Lung (tissue), 12 donors: ENCODE data around the gene ZFP36L1. TPM values are rescaled to one million over a fixed set of nuclear protein-coding genes. Genes with fewer than 3 reads are reported as not detected.

Experiments
- ATAC-seq: fragments of 200-7000 bp; cut with Tn5 transposase; one replicate; pipeline ENCODE4 v1.9.1; 2020; ENCODE audit warnings: moderate number of reproducible peaks; ENCODE audit not compliant: insufficient read depth, low FRiP score
- DNase-seq, 3 donors: peaks; one replicate each; pipeline ENCODE4 v3.0.0-alpha.2; 2013 to 2017
- H3K27ac ChIP-seq, 2 donors: one replicate each; pipeline ENCODE4 v1.5.1; 2013; ENCODE audit warnings: mild to moderate bottlenecking in 2 of 2, moderate library complexity in 2 of 2, control low read depth in 1 of 2, inconsistent platforms in 1 of 2, low read depth in 1 of 2, low read length in 1 of 2
- H3K27me3 ChIP-seq, 3 donors: one replicate each; pipeline ENCODE4 v1.5.1; 2013; ENCODE audit warnings: low read length in 2 of 3; ENCODE audit not compliant: control insufficient read depth in 3 of 3, insufficient read depth in 3 of 3
- H3K36me3 ChIP-seq, 4 donors: one replicate each; pipeline ENCODE4 v1.5.1; 2013; ENCODE audit warnings: low read length in 4 of 4, mild to moderate bottlenecking in 1 of 4, moderate library complexity in 1 of 4; ENCODE audit not compliant: control insufficient read depth in 4 of 4, insufficient read depth in 4 of 4
- H3K4me1 ChIP-seq, 5 donors: one replicate each; pipeline ENCODE4 v1.5.1; 2013; ENCODE audit warnings: low read length in 5 of 5, mild to moderate bottlenecking in 2 of 5, moderate library complexity in 1 of 5; ENCODE audit not compliant: control insufficient read depth in 5 of 5, insufficient read depth in 5 of 5
- H3K4me3 ChIP-seq: one replicate; pipeline ENCODE4 v1.5.1; 2013; ENCODE audit warnings: mild to moderate bottlenecking, control low read depth, moderate library complexity
- H3K9ac ChIP-seq, 2 donors: one replicate each; pipeline ENCODE4 v1.5.1; 2013; ENCODE audit warnings: low read length in 2 of 2, control low read depth in 1 of 2; ENCODE audit not compliant: insufficient read depth in 1 of 2
- H3K9me3 ChIP-seq, 4 donors: one replicate each; pipeline ENCODE4 v1.5.1; 2013; ENCODE audit warnings: low read length in 3 of 4, mild to moderate bottlenecking in 1 of 4, moderate library complexity in 1 of 4; ENCODE audit not compliant: control insufficient read depth in 4 of 4, insufficient read depth in 3 of 4
- CTCF ChIP-seq: IDR thresholded peaks from 2 replicates; pipeline ENCODE4 v1.5.1; 2012; ENCODE audit warnings: mild to moderate bottlenecking; ENCODE audit errors: control extremely low read depth, extremely low read depth
- WGBS, 2 donors: extraction: QIAGEN DNeasy Blood & Tissue Kit; methylation state at CpG; one replicate each; pipeline ENCODE4 v1.1.7; 2013; 5-methylcytosine and 5-hydroxymethylcytosine counted together
- polyA plus RNA-seq, 2 donors: library from polyadenylated mRNA; stranded (reverse); fragments of 200-250 nt; gene quantifications; one replicate each; pipeline ENCODE4 v1.2.1, GENCODE V29; 2013
- total RNA-seq, 2 donors: library from RNA; depleted of rRNA in 1 of 2; stranded (reverse); fragments of >200 nt in 1 of 2; gene quantifications; one replicate each; pipeline ENCODE4 v1.2.1, GENCODE V29; 2014 to 2021
- donor health status: control.
- donor health status: control.
- donor health status: Bipolar disorder and iron deficiency.
- donor health status: healthy.
- donor health status: DM: yes; HTN: yes; CAD: no.

ZFP36L1 gene
- total and polyA plus RNA-seq, 4 donors: 63.7 to 364 (median 267) TPM

GRCh38 chr14:68741839-68742470 is 50.9 kb downstream of the ZFP36L1 start:
- Histone ChIP-seq H3K9me3 (peaks cover 0 to 3% (median 0%) of the 10 kb centered on the region in 4 donors), H3K4me1 (peaks cover 0 to 6% (median 5%) of the 10 kb centered on the region in 5 donors), H3K36me3 (no peaks in the 10 kb centered on the region), H3K27me3 (no peaks in the 10 kb centered on the region), H3K9ac (no peak overlapping the region), H3K4me3 (no peak overlapping the region), H3K27ac (no peak overlapping the region)
- 57 to 74% methylated on average over 6 of the region's 6 CpGs for WGBS, 2 donors
- TF ChIP-seq CTCF: no peak
- DNase-seq (no peak), ATAC-seq (no peak)

GRCh38 chr14:68741477-68741791 is 51.4 kb downstream of the ZFP36L1 start:
- TF ChIP-seq CTCF: no peak
- no peak for DNase-seq
- Histone ChIP-seq H3K27ac (no peak overlapping the region), H3K27me3 (no peaks in the 10 kb centered on the region), H3K9me3 (peaks cover 0 to 3% (median 0%) of the 10 kb centered on the region in 4 donors), H3K36me3 (no peaks in the 10 kb centered on the region), H3K4me1 (peaks cover 0 to 10% (median 10%) of the 10 kb centered on the region in 5 donors), H3K9ac (no peak overlapping the region), H3K4me3 (no peak overlapping the region)
- no peak for ATAC-seq

- no peak for TF ChIP-seq CTCF
- Histone ChIP-seq H3K4me1 (peaks cover 0 to 16% (median 11%) of the 10 kb centered on the region in 5 donors), H3K9me3 (peaks cover 0 to 3% (median 0%) of the 10 kb centered on the region in 4 donors), H3K36me3 (no peaks in the 10 kb centered on the region), H3K27me3 (no peaks in the 10 kb centered on the region), H3K27ac (no peak overlapping the region), H3K4me3 (no peak overlapping the region), H3K9ac (no peak overlapping the region)
- DNase-seq (no peak), ATAC-seq (no peak)
- WGBS, 2 donors: 91 to 94% methylated on average over 4 of the region's 4 CpGs
These were observed 51.9 kb downstream of the ZFP36L1 start for GRCh38 chr14:68740788-68741476.
